ENCODE results near the gene RMND5B. TPM values are rescaled to one million over a fixed set of nuclear protein-coding genes. Genes with fewer than 3 reads are reported as not detected.

Gene RMND5B
- total RNA-seq, 1 experiment from 2014 or later, result 24.1 TPM

DNA sequence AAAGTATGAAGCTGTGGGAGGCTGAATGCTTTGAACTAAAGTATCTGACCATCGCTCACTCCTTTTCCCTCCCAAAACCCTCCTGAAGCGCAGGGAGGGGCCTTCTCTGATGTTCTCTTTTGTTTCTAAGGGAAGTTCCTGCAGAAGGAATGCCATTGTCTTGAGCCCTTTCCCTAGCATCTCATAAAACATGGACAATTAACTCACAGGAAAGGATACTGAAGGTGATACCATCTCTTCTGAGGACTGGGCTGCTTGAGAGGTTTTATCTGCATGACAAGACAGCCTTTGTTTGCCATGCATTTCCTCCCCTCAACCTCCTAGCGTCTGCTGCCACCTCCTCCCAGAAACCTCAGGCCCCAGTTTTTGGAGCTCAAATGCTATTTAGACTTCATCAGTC is 4.3 kb upstream of the RMND5B start:
- DNase-seq (ENCODE audit: low read depth, low spot score) (no peak), ATAC-seq (no peak)
- Histone ChIP-seq H3K9ac (ENCODE audit: low read length) (no peak overlapping the region), H3K79me2 (ENCODE audit: insufficient read depth, low read length) (peaks cover 6% of the 10 kb centered on the region), H2AFZ (ENCODE audit: low read depth, low read length, poor library complexity, severe bottlenecking) (no peak overlapping the region), H3K4me1 (ENCODE audit: control insufficient read depth in 1 of 2, insufficient read depth in 2 of 2, low read length in 2 of 2) (peaks cover 0 to 7% of the 10 kb centered on the region in 2 experiments; a peak in 1 of 4 replicates), H3K27ac (ENCODE audit: low read depth, low read length) (no peak overlapping the region), H3K9me2 (ENCODE audit: insufficient read depth) (no peaks in the 10 kb centered on the region), H3K4me2 (ENCODE audit: low read length) (no peak overlapping the region), H3K4me3 (replicated peaks in 1 of 2; ENCODE audit: low read depth in 1 of 2, low read length in 2 of 2) (no peak overlapping the region), H4K20me1 (ENCODE audit: insufficient read depth) (no peaks in the 10 kb centered on the region), H3K27me3 (ENCODE audit: insufficient read depth, low read length) (no peaks in the 10 kb centered on the region), H3K36me3 (ENCODE audit: control insufficient read depth in 1 of 2, insufficient read depth in 2 of 2, low read length in 2 of 2) (no peaks in the 10 kb centered on the region; a peak in 1 of 4 replicates), H3K9me3 (ENCODE audit: control insufficient read depth in 1 of 2, insufficient read depth in 1 of 2, low read depth in 1 of 2, low read length in 2 of 2) (no peaks in the 10 kb centered on the region)
- ChIA-PET RAD21 (ENCODE audit: low non-redundant PET in 1 of 2, low total read pairs in 2 of 2, uncharacterized antibody in 2 of 2, unreplicated experiment in 2 of 2) (no interaction called here), CTCF (no interaction called here), POLR2A (interaction anchor here (1.0 kb wide), 1 partner anchor 9 kb away, joined by 3 read pairs; no protein-coding TSS in a partner anchor)
- TF ChIP-seq, protein P1, sequence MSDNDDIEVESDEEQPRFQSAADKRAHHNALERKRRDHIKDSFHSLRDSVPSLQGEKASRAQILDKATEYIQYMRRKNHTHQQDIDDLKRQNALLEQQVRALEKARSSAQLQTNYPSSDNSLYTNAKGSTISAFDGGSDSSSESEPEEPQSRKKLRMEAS (IDR thresholded peaks at IDR 0.05), result no peak
- no peak for TF ChIP-seq JUND (IDR thresholded peaks at IDR 0.05)
- no peak for TF ChIP-seq ZNF274 (IDR thresholded peaks at IDR 0.05; ENCODE audit: low read depth, low read length)
- TF ChIP-seq, protein P2, sequence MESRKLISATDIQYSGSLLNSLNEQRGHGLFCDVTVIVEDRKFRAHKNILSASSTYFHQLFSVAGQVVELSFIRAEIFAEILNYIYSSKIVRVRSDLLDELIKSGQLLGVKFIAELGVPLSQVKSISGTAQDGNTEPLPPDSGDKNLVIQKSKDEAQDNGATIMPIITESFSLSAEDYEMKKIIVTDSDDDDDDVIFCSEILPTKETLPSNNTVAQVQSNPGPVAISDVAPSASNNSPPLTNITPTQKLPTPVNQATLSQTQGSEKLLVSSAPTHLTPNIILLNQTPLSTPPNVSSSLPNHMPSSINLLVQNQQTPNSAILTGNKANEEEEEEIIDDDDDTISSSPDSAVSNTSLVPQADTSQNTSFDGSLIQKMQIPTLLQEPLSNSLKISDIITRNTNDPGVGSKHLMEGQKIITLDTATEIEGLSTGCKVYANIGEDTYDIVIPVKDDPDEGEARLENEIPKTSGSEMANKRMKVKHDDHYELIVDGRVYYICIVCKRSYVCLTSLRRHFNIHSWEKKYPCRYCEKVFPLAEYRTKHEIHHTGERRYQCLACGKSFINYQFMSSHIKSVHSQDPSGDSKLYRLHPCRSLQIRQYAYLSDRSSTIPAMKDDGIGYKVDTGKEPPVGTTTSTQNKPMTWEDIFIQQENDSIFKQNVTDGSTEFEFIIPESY (IDR thresholded peaks at IDR 0.05; ENCODE audit: extremely low read depth, insufficient replicate concordance, low read length), result no peak
- no peak for TF ChIP-seq POLR2AphosphoS5 (IDR thresholded peaks at IDR 0.05; ENCODE audit: low read depth, low read length)
- no peak for TF ChIP-seq TCF7L2 (IDR thresholded peaks at IDR 0.05; ENCODE audit: borderline replicate concordance, extremely low read depth, insufficient read depth, insufficient read length)
- no peak for TF ChIP-seq EZH2phosphoT487 (IDR thresholded peaks at IDR 0.05; ENCODE audit: borderline replicate concordance)
- TF ChIP-seq, protein P3, sequence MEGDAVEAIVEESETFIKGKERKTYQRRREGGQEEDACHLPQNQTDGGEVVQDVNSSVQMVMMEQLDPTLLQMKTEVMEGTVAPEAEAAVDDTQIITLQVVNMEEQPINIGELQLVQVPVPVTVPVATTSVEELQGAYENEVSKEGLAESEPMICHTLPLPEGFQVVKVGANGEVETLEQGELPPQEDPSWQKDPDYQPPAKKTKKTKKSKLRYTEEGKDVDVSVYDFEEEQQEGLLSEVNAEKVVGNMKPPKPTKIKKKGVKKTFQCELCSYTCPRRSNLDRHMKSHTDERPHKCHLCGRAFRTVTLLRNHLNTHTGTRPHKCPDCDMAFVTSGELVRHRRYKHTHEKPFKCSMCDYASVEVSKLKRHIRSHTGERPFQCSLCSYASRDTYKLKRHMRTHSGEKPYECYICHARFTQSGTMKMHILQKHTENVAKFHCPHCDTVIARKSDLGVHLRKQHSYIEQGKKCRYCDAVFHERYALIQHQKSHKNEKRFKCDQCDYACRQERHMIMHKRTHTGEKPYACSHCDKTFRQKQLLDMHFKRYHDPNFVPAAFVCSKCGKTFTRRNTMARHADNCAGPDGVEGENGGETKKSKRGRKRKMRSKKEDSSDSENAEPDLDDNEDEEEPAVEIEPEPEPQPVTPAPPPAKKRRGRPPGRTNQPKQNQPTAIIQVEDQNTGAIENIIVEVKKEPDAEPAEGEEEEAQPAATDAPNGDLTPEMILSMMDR (IDR thresholded peaks at IDR 0.05 in 2 of 3, conservative IDR thresholded peaks at IDR 0.05 in 1 of 3; ENCODE audit: borderline replicate concordance in 1 of 3, insufficient read depth in 1 of 3, low read depth in 2 of 3, low read length in 2 of 3), result no peak
- TF ChIP-seq, protein P4, sequence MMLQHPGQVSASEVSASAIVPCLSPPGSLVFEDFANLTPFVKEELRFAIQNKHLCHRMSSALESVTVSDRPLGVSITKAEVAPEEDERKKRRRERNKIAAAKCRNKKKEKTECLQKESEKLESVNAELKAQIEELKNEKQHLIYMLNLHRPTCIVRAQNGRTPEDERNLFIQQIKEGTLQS (IDR thresholded peaks at IDR 0.05), result no peak
- no peak for TF ChIP-seq SRF (IDR thresholded peaks at IDR 0.05; ENCODE audit: low read depth)
- no peak for TF ChIP-seq FOSL1 (IDR thresholded peaks at IDR 0.05; ENCODE audit: low read depth)
- TF ChIP-seq ELF1 (IDR thresholded peaks at IDR 0.05; ENCODE audit: borderline replicate concordance, low read depth), result no peak
- no peak for TF ChIP-seq REST (IDR thresholded peaks at IDR 0.05; ENCODE audit: low read depth)
- no peak for TF ChIP-seq POLR2A (IDR thresholded peaks at IDR 0.05; ENCODE audit: borderline replicate concordance, extremely low read depth, insufficient read depth, insufficient read length)
- TF ChIP-seq EGR1 (IDR thresholded peaks at IDR 0.05; ENCODE audit: low read depth), result no peak
- intact Hi-C loops (cut with micrococcal nuclease), result no loop called here
- no TSS peak for BruUV-seq (replicated peaks)

Data from HCT116 (cell line).